GM21367 (cell line): ENCODE data around the gene CSNK1G1.
"Not testable (repeated sequence)": the region's sequence is repeated elsewhere in the genome, so short reads cannot be mapped to it uniquely, and the experiment has no call there.

Experiments used
- ATAC-seq: cut with Tn5 transposase; IDR thresholded peaks from one replicate; pipeline ENCODE4 v1.9.1; 2021; ENCODE audit not compliant: unreplicated experiment

CSNK1G1 gene

GRCh38 chr15:64138331-64138941 lies 217.5 kb downstream of the CSNK1G1 start:
- ATAC-seq = no peak

DNA sequence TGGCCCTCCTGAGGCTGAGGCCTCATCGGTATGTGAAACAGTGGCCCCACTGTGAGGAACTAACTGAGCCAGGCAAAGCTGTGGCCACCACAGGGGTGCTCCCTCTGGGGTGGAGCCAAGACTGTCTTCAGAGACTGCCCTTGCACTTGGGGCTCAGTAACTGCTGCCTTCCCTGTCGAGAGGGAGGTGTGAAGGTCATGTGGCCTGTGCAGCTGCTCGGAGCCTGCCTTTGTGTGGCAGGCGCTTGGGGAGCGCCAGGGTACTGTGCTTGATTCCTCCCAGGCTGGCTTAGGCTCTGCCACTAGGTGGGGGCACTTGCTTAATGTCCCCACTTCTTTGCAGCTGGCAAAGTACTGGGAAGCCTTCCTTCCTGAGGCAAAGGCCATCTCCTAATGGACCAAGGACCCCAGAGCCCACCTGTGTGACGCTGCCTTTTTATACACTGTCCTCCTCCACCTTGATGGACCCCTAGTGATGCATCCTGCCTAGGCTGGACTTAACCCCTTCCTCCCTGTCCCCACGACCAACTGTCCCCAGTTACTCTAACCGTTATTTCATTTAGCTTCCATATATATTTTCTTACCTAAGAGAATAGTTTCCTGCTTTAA lies 218.6 kb downstream of the CSNK1G1 start:
- ATAC-seq = no peak

GRCh38 chr15:64136347-64136746 lies 219.6 kb downstream of the CSNK1G1 start:
- no peak for ATAC-seq

DNA sequence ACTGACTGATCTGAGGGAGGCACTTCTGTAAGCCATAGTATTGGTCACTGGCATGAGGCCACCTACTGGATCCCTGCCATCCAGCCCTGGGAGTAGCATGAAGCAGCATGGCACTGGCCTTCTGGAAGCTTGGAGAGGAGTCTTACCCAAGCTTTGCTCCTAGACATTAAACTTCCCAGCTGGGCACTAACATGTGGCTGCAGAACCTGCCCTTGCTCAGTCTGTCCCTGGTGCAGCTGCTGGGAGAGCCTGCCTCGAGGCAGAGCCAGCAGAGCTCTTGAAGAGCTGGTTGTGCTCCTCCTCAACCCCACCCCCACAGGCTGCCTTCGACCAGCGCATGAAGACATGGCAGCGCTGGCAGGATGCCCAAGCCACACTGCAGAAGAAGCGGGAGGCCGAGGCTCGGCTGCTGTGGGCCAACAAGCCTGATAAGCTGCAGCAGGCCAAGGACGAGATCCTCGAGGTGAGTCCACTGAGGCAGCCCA lies 221.6 kb downstream of the CSNK1G1 start:
- ATAC-seq = no peak

GRCh38 chr15:64133623-64134344 lies 222.2 kb downstream of the CSNK1G1 start:
- no peak for ATAC-seq

GRCh38 chr15:64132217-64132616 lies 223.8 kb downstream of the CSNK1G1 start:
- no peak for ATAC-seq

GRCh38 chr15:64131547-64131946 lies 224.4 kb downstream of the CSNK1G1 start:
- no peak for ATAC-seq

- no peak for ATAC-seq
Measured at GRCh38 chr15:64130159-64130558, 225.8 kb downstream of the CSNK1G1 start.

DNA sequence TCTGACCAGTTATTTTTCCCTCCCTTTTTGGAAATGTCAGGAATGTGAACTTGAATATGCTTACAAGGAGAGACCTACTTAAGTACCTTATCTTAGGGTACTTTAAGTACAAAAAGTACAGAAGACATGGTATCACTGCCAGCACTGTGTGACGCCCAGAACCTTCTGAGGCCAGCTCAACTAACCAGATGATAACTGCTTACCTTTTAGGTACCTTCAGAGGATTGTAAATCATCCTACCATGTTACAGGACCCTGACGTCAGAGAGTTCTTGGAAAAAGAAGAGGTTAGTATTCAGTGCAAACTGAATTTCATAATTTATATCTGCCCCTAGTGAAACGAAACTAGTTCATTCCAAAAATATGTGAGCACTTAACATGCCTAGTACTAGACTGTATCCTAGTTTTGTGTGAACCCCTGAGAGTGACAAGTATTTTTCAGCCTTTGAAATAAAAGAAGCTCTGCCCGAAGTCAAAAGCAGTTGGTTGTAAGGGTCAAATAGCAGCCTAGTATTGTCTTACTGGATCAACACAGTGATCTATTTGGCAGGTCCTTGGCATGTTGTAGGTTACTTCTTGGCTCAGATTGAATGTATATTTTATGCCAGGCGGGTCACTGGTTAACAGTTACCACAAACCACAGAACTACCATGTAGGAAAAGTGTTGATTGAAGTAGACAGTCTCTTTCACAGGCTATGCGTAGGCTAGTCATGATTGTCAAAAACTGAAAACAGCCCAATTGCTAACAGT lies 228.3 kb downstream of the CSNK1G1 start:
- ATAC-seq = no peak

GRCh38 chr15:64125978-64126377 lies 230.0 kb downstream of the CSNK1G1 start:
- ATAC-seq = no peak

DNA sequence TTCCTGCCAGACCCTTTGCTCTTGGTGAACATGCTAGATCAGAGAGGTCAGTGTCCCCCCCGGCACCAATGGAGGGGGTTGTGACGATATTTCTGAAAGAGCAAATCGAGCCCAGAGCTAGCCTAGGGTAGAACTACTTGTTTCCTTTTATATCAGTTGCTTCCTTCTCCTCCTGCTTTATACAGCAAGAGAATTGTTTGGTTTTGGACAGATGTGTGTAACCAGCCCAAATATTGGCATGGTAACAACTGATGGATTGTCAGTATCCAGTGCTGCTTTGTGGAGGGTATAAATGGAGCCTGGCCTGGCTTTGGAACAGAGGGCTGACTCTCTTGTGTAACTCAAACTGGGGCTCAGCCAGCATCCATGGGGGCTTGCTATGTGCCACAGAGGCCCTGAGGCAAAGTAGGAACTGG lies 233.0 kb downstream of the CSNK1G1 start:
- no peak for ATAC-seq

GRCh38 chr15:64122444-64122843 lies 233.5 kb downstream of the CSNK1G1 start:
- no peak for ATAC-seq

GRCh38 chr15:64121614-64122013 lies 234.4 kb downstream of the CSNK1G1 start:
- no peak for ATAC-seq

DNA sequence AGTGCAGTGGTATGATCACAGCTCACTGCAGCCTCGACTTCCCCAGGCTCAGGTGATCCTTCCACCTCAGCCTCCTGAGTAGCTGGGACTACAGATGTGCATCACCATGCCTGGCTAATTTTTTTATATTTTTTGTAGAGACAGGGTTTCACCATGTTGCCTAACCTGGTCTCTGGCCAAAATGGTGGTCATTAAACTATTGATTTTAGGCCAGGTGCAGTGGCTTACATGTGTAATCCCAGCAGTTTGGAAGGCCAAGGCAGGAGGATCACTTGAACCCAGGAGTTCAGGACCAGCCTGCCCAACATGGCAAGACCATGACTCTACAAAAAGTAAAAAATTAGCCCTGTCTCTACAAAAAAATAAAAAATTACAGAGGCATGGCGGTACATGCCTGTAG lies 235.7 kb downstream of the CSNK1G1 start:
- ATAC-seq = not testable (repeated sequence)

GRCh38 chr15:64117759-64118487 lies 238.1 kb downstream of the CSNK1G1 start:
- ATAC-seq = no peak
